NCI-H526 (cell line): Measurements from ENCODE around the gene PARP2.
"Not testable (repeated sequence)": the region's sequence is repeated elsewhere in the genome, so short reads cannot be mapped to it uniquely, and the experiment has no call there.

Experiments used
- DNase-seq, 2 experiments: peaks; one replicate each; lab custom pipeline; 2025; lab: John Stamatoyannopoulos, UW

Gene PARP2, protein sequence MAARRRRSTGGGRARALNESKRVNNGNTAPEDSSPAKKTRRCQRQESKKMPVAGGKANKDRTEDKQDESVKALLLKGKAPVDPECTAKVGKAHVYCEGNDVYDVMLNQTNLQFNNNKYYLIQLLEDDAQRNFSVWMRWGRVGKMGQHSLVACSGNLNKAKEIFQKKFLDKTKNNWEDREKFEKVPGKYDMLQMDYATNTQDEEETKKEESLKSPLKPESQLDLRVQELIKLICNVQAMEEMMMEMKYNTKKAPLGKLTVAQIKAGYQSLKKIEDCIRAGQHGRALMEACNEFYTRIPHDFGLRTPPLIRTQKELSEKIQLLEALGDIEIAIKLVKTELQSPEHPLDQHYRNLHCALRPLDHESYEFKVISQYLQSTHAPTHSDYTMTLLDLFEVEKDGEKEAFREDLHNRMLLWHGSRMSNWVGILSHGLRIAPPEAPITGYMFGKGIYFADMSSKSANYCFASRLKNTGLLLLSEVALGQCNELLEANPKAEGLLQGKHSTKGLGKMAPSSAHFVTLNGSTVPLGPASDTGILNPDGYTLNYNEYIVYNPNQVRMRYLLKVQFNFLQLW

GRCh38 chr14:20343092-20343861 is at the start of gene PARP2:
Gene PARP2, plus strand, starts transcription at chr14:20343635. Its CDS starts 7 bp downstream, at chr14:20343642.
- DNase-seq: peak; percentile 99 to 100

DNA sequence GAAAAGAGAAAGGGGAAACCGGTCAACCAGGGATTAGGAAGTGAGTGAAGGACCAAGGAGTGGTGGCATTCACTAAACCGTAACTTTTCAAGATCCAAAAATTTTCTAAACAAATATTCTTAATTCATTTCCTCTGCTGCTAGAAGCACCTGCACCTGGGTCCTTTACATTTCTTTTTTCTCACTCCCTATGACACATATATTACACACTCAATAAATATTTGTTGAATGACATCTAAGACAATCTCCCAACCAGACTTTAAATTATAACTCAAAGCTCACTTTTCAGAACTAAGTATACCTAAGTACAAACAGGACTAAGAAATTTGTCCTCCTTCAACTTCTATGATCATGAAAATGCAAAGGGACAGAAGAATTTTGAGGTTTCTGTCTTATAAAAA is 48.8 kb upstream of the PARP2 start:
- DNase-seq: no peak

DNA sequence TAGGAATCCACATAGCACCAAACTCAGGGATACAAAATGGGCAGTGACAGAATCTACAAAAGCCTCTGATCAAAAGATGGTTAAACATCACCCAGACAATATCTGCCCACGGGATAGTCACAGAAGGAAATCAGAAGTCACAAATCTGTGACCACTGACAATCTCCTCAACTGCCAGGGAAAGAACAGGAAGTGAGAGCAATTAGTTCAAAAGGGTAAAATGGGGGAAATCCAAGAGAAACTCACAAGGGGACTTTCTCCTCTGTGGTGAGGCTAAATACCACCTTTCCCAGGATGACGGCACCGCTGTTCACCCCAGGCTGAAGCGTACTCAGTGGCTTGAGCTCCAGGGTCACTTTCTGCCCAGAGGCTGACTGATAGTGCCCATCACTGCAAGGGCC is 48.4 kb upstream of the PARP2 start:
- no peak for DNase-seq

- no peak for DNase-seq
Observed at GRCh38 chr14:20302042-20302755, 41.2 kb upstream of the PARP2 start.

- DNase-seq: peak; percentile 63 to 83
Observed at GRCh38 chr14:20305265-20306078, 38.0 kb upstream of the PARP2 start, which contains the start of gene TTC5. Gene TTC5, minus strand, starts transcription at chr14:20305951. Its CDS starts 14 bp downstream, at chr14:20305937.

DNA sequence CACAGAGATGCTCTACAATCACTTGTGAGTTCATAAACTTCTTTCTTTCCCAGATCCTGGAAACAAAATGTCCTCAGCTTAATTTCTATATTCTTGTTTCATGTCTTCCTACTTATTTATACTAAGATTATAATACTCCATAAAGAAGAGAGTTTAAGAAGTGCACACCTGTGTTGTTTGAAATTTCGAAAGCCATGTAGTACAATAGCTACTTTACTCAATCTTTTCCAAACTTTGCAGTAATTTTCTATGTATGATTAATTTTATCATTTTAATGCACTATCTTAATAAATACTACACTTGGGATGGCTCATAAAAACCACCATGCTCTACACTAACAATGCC is 37.4 kb upstream of the PARP2 start:
- DNase-seq: no peak

GRCh38 chr14:20314026-20314425 is 29.4 kb upstream of the PARP2 start:
- no peak for DNase-seq

DNA sequence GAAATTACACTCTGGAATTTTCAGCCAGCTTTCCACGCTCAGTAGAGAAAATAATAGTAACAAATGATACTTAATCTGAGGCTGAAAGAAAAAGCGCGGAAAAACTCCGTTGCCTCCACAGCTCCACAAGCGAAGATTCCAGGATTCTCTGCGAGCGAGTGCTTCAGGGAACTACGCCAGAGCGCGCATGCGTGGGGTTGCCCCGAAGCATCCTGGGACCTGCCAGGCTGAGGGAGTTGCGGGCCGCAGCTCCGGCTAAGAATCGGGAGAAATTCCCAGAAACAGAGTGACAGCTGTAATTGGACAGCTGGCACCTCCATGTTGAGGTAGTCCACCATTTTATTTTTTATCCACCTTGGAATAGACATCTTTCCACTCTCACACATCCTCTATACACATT is 25.7 kb upstream of the PARP2 start:
- no peak for DNase-seq

DNA sequence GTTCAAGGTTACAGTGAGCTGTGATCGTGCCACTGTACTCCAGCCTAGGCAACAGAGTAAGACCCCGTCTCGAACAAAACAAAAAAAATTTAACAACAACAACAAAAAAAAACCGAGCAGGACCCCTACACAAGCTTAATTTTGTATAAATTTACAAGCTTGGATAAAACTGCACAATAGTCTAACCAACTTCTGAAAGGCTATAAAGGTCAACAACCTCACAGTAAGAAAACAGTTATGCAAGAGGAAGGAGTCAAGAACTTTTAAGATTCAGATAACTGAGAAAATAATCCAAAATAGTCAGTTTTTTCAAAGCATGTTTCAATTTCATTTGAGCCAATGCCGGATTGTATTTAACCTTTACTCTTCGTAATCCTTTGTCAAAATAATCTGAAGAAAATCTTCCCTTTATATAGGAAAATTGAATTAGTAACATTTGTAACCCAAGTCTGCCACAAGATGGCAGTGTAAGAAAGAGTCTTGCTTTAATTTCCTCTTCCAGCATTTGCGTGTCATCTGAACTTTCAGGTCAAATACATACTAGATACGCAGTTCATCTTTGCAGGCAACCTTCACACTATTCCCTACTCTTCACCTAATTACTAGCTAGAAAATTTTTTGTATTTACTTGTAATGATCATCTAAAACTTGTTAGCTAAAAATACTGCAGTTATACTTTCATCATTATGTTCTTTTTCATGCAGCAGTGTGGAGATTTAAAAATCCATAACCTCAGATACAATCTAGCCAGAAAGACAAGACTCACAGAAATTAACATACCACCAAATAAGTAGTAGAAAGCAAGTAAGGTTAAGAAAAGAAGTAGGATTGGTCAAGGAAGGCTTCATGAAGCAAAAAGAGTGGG is 16.2 kb upstream of the PARP2 start:
- DNase-seq: peak; percentile 49 to 76

DNA sequence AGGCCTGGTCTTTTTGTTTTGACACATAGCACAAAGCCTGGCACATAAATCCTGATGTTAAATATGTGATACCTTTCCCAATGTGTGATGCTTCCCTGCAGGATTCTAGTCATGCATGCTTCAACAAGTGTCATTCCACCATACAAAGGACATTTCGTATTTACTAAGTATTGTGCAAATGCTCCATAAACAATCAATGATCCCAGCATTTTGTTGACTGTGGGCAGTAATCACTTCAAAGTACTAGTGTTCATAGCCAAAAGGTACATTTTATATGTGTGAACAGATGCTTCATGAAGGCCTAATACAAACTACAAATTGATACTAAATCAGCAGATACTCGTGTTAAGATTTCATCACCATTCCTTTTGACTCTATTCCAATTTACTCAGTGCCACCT is 14.7 kb upstream of the PARP2 start:
- no peak for DNase-seq

- no peak for DNase-seq
Observed at GRCh38 chr14:20329355-20329754, 14.1 kb upstream of the PARP2 start.

GRCh38 chr14:20331053-20331613 is 12.3 kb upstream of the PARP2 start:
- no peak for DNase-seq

- DNase-seq: peak; percentile 26 to 47
Observed at GRCh38 chr14:20332431-20332787, 11.0 kb upstream of the PARP2 start.

GRCh38 chr14:20332788-20333493 is 10.5 kb upstream of the PARP2 start, which contains the start of gene CCNB1IP1:
Gene CCNB1IP1, minus strand, starts transcription at chr14:20333279. Its CDS starts 16,756 bp downstream, at chr14:20316523.
- peak; percentile 82 to 86 for DNase-seq

- no peak for DNase-seq
Observed at GRCh38 chr14:20333494-20333841, 10.0 kb upstream of the PARP2 start.

DNA sequence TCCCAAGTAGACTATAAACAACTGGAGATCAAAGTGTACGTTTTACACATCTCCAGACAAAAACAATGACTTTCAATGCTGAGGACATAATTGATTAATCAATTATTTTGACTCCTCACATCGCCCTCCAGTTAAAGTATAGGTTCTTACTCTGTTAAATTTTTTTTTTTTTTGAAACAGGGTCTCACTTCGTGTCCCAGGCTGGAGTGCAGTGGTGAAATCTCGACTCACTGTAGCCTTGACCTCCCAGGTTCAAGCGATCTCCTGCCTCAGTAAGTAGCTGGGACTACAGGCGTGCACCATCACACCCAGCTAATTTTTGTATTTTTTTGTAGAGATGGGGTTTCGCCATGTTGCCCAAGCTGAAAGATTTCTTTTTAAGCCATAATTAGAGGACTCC is 9.4 kb upstream of the PARP2 start:
- no peak for DNase-seq

GRCh38 chr14:20341032-20341431 is 2.4 kb upstream of the PARP2 start:
- DNase-seq: not testable (repeated sequence)

DNA sequence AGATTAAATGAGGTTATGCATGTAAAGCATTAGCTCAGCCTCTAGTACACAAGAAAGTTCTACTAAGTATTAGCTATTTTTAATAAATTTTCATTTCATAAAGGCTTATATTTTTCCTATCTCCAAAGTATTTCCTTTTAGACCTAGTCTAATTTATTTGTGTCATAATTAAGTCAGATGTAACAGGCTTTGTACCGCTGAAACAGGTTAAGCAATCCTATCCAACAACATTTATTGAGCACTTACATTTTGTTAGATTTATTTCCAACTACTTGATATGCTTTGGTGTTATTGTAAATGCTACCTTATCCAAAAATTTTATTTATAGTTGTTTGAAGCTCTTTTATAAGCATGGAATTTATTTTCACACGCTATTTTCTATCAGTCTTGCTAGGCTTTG is 1.8 kb upstream of the PARP2 start:
- DNase-seq: no peak

GRCh38 chr14:20343862-20344220 is 406 bp downstream of the PARP2 start:
- DNase-seq: peak in 1 of 2 experiments; percentile 15

- no peak for DNase-seq
Observed at GRCh38 chr14:20345366-20345765, 1.9 kb downstream of the PARP2 start.
